HG03097 (cell line): Measurements from ENCODE around the gene MROH7.

Source experiments
- ATAC-seq: cut with Tn5 transposase; IDR thresholded peaks from one replicate; pipeline ENCODE4 v1.9.1; 2021; ENCODE audit not compliant: unreplicated experiment, low FRiP score

MROH7 gene

DNA sequence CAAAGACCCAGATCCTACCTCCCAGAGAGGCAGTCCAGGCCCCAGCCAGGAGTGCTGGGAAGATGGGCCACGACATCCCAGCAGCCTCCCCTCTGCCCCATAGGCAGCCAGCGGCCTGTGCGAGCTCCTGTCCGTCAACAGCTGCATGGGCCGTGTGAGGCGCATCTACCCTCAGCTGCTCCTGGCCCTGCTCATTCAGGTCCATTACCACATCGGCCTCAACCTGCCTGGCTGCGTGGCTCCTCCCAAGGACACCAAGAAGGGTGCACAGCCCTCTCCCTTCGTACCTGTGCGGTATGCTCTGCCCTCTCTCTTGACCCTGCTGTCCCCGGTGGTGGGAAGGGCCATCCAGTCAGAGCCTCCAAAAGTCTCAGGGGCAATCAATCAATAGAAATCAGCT, 44.6 kb downstream of the MROH7 start:
- ATAC-seq, result no peak

GRCh38 chr1:54694771-54695170, 53.2 kb downstream of the MROH7 start:
- no peak for ATAC-seq

- no peak for ATAC-seq
Measured at GRCh38 chr1:54695221-54695620, 53.6 kb downstream of the MROH7 start.

DNA sequence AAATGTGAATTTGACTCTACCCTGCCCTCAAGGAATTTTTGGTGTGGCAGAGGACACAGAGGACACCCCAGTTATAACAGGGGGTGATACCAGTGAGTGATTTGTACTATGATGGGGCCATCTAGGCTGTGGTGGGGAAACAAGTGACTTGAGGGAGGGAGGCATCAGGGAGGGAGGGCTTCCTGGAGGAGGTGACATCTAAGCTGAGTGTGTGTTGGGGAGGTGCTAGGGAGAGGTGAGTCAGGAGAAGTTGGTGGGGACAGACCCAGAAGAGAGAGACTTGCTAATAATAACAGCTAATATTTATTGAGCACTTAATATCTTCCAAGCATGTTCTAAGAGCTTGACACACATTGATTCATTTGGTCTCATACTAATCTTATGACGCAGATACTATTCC, 54.2 kb downstream of the MROH7 start:
- ATAC-seq, result no peak

GRCh38 chr1:54696262-54696661, 54.7 kb downstream of the MROH7 start:
- ATAC-seq, result no peak

DNA sequence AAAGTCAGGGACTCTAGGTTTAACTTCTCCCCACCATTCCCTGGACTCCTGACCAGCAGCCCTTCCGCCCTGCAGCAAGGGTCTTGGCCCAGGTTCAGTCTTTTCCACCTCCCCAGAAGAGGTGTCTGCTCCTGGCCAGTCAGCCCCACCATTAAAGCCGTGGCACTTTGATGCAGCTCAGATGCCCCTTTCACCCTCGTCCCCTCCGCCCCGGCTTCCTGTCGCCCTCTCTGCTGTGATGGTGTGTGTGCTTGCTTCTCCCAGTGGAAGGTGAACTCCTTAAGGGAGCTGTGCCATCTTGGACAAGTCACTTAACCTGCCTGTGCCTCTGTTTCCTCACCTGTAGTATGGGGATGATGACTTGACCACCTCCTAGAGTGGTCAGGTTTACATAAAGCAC, 56.3 kb downstream of the MROH7 start:
- no peak for ATAC-seq

GRCh38 chr1:54698346-54698745, 56.8 kb downstream of the MROH7 start:
- no peak for ATAC-seq

GRCh38 chr1:54699936-54700525, 58.4 kb downstream of the MROH7 start:
- no peak for ATAC-seq

DNA sequence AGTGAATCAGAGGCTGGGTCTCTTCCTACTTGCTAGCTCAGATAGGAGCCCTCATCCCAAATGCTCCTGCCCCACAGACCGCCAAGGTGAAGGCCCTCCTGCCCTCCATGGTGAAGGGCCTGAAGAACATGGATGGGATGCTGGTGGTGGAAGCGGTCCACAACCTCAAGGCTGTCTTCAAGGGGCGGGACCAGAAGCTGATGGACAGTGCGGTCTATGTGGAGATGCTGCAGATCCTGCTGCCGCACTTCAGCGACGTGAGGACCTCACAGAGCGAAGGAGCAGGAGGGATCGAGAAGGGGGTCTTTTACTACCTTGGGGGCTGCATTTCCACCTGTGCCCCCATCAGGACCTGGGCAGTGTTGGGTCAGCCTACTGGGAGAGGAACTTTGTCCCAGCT, 59.5 kb downstream of the MROH7 start:
- no peak for ATAC-seq

- ATAC-seq, result no peak
Measured at GRCh38 chr1:54701996-54702395, 60.4 kb downstream of the MROH7 start.

- ATAC-seq, result no peak
Measured at GRCh38 chr1:54703471-54703870, 61.9 kb downstream of the MROH7 start.

DNA sequence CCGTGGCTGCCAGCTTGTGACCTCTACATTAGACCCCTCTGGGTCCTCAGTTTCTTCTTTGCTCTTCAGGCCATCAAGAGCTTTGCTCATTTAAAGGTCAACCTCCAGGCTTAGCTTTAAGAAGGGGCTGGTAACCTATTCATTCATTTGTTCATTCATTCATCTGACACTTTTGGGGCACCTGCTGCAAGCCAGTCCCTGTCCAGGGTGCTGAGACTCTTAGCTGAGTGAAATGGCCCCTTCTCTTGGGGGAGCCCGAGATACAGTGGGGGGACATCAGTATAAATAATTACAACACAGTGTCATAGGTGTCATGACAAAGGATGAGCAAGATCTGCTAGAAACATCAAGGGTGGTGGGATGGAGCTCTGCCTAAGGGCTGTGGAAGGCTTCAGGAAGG, 63.6 kb downstream of the MROH7 start:
- ATAC-seq, result no peak

DNA sequence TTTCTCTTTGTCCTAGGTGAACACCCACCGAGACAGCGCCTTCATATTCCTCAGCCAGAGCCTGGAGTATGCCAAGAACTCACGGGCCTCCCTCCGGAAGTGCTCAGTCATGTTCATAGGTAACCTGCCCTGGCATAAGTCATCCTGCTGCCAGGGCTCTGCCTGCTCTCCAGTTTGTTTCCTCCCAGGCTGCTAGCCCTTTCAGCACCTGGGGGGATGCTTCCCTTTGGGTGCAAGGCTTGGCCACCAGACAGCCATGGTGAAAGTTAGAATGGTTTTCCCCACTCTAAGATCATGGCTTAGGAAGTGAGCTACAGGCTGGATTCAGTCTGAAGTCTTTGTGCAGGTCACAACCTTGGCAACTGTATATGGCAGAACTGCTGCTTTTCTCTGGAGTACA, 64.8 kb downstream of the MROH7 start:
- ATAC-seq, result no peak

- no peak for ATAC-seq
Measured at GRCh38 chr1:54708385-54708784, 66.8 kb downstream of the MROH7 start.

GRCh38 chr1:54709547-54710292, 68.1 kb downstream of the MROH7 start:
- no peak for ATAC-seq

DNA sequence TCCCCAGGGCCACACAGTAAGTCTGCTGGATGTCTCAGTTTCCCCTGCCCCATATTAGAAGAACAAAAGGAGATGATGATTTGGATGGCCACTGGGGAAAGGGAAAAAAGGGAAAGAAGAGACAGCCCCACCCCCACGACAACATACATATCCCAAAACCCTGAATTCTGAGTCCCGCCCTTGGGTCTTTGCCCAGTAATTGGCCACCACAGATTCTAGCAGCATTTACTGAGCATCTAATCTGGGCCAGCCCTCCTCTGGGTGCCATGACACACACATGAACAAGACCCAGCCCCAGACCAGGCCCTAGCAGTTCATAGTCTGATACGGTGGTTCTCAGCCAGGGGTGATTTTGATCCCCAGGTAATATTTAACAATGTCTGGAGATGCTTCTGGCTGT, 68.8 kb downstream of the MROH7 start:
- no peak for ATAC-seq

- ATAC-seq, result no peak
Measured at GRCh38 chr1:54710841-54711240, 69.3 kb downstream of the MROH7 start.

DNA sequence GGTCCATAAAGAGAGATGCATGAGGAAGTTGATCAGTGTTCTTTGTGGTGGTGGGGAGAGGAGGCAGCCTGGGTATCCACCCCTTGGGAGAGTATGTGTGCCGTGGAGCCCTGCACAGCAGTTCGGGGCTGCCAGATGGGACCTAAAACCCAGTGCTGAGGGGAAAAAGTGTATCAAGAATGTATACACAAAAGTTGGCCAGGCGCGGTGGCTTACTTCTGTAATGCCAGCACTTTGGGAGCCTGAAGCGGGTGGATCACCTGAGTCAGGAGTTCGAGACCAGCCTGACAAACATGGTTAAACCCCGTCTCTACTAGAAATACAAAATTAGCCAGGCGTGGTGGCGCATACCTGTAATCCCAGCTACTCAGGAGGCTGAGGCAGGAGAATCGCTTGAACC, 70.0 kb downstream of the MROH7 start:
- ATAC-seq, result no peak

DNA sequence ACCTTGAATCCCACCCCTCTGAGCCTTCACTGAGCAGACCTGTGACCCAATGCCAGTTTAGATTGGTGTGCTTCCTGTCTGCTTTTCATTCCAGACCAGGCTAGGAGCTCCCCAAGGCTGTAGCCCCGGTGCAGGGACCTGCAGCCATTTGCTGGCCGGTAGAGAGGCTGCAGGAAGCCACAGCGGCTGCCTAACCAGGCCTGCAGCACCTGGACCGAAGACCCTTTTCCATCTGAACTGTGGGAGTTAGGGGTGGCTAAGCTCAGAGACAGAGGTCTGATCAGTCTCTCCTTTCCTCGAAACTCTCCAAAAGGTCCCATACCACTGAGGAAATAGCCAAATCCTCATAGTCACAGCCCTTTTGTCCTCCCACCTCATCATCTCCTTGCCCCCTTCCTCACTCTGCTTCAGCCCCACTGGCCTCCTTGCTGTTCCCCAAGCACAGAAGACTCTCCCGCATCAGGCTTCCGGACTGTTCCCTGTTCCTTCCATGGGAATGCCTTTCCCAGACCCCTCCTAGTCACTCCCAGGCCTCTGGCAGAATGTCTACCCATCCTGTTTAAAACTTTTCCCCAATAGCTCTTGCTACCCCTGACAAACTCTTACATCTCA, 73.4 kb downstream of the MROH7 start:
- peak; percentile 10 for ATAC-seq

DNA sequence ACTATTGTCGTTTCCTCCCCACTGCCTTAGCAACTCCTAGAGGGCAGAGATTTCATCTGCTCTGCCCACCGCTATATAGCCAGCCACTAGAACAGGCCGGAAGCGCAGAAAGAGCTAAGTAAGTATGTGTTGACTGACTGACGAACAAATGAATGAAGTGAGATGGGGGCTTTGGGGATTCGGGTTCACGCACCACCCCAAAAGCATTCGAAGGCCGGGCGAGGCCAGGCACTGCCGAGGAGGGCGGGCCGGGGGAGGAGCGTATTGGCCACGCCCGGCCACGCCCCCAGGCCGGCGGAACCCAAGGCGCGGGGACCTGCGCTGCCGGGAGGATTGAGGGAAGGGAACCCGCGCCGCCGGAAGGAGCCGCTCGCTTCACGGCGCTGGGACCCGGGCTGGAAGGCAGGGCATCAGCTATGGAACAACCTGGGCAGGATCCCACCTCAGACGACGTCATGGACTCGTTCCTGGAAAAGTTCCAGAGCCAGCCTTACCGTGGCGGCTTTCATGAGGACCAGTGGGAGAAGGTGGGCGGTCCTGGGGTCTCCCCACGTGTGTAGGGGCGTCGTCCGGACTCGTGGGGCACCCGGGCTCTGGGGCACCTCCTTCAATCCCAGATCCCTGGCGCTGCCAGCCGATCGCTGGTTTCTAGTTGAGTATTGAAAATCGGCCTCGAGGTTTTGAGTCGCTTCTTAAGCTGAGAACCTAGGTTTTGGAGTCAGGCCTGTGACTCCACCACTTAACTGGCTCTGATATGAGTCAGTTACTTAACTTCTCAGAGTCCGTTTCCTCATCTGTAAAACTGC, 74.1 kb downstream of the MROH7 start, which contains the start of gene TTC4:
TTC4 (plus strand) TSS at position 369 of the 806 bp plus-strand sequence; CDS start at position 417, 48 bp downstream.
- ATAC-seq, result peak; percentile 81
